Stimulated activated CD4-positive, alpha-beta T cell treated with anti-CD3 and anti-CD28 coated beads, TNF-alpha, amount 100 ng/mL, for 1 hour (primary cell): ENCODE results near the gene PHF12.
A peak's percentile ranks its signal among the peaks of the same experiment; 100 is the strongest.

Experiments
- DNase-seq, 3 donors: peaks; one replicate each; pipeline ENCODE4 v3.0.0-alpha.2; 2020; ENCODE audit warnings: low read depth in 3 of 3, low spot score in 1 of 3

PHF12 gene

GRCh38 chr17:28955408-28955807 lies 4.1 kb upstream of the PHF12 start:
- no peak for DNase-seq

GRCh38 chr17:28954886-28955285 lies 3.6 kb upstream of the PHF12 start:
- DNase-seq: no peak

DNA sequence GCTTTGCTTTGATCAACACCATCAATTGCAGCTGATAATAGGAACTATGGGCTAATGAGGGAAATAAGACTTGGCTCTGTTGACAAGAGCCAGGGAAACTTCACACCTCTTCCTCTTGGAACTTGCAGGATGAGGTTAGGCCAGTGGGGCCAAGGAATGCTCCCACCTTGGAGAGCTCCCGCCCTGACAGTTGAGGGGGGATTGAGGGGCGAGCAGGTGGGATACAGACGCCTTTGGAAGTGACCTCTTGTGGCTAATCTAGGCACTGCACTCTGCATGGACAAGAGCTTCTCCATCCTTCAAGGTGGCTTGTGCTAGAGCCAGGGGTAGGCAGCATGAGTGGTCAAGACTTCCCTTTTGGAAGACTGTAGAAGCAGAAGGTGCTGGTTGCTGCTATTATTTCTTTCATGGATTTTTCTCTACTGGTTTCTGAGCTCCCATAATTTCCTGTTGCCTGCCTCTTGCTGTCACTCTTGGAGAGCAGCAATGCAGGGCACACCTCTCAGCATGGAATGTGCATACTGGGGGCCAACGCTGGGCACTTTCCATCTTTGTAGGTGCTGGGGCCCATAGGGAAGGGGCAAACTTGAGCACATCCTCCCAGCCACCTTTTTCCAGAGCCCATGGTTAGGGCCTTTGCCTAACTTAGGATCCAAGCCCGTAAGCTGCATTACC lies 2.3 kb upstream of the PHF12 start:
- peak in 2 of 3 donors; percentile 10 to 24 for DNase-seq

DNA sequence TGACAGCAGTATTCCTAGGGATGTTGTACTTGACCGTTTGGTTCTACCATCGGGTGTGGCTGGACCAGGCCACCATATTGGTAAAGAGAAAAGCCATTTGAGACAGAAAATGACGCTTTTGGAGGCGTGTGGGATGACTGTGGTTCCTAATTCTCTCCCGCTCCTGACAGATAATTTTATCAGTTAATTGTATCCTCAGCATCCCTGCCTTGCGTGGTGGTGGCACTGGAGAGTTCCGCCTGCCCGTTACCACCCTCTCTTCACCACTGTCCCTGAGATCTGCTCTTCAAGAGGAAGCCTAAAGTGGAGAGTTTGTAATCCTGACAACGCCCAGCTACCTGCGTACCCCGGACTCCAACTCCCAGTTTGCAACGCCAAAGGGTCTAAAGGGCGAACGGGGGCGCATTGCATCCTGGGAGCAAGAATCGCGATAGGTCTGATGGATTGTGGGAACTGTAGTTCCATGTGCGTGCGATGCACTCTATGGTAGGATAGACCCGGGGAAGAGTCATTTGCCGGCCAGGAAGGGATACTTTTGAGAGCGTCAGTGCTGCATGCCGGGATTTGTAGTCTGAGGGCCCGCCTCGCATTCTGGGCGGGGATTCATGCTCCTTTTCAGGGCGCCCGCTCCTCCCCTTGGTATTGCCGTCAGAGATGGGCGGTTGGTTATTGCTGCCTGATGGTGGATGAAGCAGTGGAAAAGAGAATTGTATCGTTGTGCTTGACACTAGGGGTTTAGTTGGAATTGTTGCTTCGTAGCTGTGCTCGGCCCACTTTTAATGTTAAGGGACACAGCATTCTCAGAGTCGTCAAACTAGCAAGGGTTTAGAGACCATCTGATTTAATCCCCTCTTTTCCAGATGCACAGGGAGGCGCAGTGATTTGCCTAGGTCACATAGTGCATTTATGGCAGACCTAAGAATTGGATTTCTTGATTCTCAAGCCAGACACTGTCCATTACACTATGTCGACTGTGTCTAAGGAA lies 965 bp upstream of the PHF12 start:
- peak; percentile 74 to 96 (median 88) for DNase-seq

GRCh38 chr17:28950752-28951427 lies 428 bp downstream of the PHF12 start:
- DNase-seq: no peak

GRCh38 chr17:28950017-28950751 lies 1.1 kb downstream of the PHF12 start:
- peak in 2 of 3 donors; percentile 12 to 42 for DNase-seq

DNA sequence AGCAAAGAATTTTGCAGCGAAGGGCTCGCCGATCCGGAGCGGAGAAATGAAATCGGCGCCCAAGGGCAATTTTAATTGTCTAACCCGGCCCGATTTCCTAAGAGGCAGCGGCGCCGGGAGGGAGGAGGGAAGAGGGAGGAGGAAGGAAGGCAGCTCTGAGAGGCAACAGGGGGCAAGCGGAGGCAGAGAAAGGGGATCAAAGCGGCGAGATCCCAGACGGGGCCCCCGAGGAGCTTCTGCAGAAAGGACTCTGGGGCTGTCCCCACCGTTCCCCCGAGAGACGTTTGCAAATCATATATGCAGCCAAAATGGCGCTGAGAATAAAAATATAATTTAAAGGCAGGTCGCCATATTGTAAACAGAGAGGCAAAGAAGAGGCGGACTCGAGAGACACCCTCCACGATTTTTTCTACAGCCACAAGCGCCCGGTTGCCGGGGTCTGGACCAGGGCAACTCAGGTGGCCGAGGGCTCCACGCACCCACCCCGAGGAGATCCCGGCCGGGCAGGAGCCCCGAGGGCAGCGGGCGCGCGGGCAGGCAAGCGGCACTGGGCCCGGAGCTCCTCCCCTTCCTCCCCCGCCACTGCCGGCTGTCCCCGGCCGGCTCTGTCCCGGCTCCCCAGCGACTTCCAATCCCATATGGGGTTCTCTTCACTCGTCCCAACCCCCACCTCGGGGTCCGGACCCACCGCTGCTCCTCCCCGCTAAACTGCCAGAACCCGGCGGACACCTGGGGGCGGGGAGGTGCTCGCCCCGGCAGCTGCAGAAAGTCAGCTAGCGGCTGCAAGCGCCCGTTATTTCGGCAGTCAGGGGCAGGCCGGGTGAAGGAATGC lies 1.9 kb downstream of the PHF12 start:
- peak in 2 of 3 donors; percentile 10 to 54 for DNase-seq

DNA sequence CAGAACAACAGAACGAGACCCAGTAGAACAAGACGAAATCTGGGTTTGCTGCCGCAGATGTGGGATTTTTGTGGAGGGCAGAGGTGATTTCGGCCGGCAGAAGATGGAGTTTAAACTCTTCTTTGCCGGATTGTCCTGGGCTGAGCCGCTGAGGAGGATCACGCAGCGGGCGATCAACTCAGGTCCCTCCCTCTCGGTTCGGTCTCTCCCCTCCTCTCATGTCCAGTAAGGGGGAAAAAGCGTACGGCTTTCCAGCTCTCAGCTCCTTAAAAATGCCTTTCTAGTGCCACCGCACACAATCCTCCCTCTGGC lies 2.5 kb downstream of the PHF12 start:
- no peak for DNase-seq

GRCh38 chr17:28948342-28948741 lies 3.0 kb downstream of the PHF12 start:
- DNase-seq: no peak

DNA sequence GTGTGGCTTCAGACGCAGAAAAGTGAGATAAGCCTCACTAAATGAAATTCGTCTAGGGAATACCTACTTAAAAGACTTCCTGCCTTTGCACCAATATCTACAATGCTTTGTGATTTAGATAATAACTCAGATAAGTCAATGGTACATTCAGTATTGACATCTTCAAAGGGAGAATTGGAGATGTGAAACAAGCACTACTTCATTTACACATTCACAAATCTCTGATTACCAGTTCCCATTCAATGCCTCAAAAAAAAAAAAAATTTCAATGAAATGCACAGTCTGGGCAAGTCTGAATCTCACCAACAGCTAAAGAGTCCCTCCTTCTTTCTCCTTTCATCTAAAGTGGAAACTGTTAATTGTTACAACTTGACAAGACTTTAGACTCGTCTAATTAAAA lies 3.7 kb downstream of the PHF12 start:
- no peak for DNase-seq

DNA sequence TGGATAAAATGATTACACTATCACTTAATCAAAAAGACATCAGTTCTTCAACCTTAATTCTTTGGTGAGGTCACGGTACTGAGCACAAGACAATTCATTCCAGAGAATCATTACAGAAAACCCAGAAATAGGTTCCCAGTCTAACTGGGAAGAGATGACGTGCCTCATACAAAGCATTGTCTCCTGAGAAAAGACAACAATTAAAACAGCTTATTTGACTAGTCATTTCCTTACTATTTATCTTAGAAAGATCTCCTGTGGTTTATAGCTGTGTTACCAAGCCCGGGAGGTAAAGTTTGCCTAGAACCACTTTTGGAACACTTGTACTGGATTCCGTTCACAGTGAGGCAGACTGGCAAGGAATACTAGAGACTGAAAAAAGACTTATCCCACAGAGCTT lies 5.1 kb downstream of the PHF12 start:
- no peak for DNase-seq

DNA sequence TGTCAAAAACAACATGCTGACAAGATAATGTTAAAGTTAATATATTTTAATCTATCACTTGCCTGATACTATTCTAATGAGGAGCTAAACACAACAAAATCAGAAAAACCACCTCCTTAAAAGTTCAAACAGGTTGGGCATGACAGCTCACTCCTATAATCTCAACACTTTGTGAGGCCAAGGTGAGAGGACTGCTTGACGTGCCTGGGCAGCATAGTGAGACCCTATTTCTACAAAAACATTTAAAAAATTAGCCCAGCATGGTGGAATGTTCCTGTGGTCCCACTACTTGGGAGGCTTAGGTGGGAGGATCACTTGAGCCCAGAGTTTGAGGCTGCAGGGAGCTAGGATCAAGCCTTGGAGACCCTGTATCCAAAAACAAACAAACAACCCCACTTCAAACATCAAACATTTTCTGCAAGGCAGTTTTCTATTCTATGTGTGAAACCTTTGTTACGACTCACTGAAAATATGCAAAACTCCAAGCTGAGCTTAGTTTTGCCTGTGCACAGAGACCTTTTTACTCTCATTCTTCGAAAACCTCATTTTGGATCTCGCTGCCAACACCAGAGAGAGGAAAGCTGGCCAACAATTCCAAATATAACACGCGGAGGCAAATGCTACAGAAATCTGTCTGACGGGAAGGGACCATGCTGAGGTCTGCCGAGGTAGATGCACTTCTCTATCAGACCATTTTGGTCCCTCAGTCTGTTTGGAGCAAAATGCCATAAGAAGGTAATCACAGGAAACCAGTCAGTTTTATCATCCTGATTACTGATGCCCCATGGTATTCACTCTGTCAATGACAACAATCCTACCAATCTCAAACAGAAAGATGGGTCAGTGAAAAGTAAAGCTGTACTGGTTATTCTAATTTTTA lies 6.2 kb downstream of the PHF12 start:
- DNase-seq: no peak

- no peak for DNase-seq
These were observed 7.0 kb downstream of the PHF12 start for GRCh38 chr17:28944343-28944742.

DNA sequence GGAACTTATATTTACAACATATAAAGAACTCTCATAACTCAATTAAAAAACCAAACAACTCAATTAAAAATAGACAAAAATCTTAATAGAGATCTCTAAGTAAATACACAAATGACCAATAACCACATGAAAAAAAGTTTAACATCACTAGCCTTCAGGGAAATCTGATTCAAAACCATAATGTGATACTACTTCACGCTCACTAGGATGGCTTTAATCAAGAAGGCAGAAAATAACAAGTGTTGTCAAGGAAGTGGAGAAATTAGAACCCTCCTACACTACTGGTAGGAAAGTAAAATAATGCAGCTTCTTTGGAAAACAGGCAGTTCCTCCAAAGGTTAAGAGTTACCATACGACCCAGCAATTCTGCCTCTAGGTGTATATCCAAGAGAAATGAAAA lies 8.4 kb downstream of the PHF12 start:
- DNase-seq: no peak

DNA sequence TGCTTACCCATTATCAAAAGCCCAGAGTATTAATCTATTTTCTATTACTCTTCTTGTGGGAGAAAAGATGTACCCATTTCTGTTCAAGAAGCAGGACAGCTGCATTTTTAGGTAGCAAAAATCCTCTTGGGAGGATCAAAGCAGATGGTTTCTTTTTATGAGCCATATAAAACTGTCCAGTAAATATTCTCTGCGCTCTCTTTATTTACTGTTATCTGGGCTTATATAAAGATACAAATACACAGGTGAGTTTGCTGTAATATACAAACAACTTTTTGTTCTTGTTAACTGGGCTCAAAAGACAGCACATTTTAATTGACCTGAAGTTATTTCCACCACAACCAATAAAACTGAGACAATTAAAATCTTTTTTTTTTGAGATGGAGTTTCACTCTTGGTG lies 10.1 kb downstream of the PHF12 start:
- DNase-seq: no peak

DNA sequence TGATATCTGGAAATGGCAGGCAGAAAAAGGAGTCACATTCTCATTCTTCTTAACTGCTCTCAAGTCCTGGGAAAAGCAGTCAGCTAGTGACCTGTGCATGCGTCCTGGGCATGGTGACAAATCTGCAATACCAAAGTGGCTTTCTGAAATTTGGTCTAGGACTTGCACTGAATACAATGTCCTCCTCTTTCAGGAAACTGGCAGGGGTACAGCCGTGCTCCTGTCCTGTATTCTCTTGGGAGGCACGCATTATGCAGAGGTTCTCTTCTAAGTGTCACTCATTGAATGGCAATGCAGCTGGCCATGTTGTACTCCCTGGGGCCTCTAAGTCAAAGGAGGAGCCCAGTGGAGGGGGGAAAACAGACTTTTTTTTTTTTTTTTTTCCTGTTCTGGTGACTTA lies 10.6 kb downstream of the PHF12 start:
- DNase-seq: no peak

DNA sequence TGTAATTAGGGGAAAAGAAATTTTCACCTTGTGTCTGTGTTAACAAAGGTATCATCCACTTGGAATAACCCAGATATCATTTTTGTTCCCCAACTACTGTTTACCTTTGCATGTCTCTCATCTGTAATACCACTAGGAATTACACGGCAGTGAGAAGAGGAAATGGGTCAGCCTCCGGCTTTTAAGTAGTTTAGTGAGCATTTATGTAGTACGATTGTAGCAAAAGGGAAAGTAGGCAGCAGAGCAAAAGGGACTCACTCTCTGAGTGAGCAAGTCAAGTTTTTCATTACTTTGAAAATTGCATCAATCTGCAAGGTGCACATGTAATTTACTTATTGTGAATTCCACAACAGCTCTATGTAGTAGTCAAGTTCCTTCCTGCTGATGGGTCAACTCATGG lies 11.2 kb downstream of the PHF12 start:
- DNase-seq: no peak

DNA sequence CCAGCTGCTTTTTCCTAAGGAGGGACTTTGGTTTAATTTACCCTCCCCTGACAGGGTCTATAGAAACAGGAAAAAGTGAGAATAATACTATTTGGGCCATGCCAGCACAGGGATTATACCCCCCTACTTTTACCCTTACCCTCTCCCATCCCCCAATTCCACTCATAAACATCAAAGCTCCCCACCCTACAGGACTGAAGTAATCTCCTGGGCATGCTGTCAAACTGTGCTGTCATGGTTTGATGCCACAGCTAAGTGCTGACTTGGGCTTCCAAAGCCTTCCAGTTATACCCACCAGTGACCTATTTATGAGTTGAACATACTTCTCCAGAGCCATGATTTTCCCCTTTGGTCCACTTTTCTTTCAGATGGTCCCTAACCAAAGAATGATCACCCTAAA lies 12.8 kb downstream of the PHF12 start:
- DNase-seq: no peak

- DNase-seq: no peak
These were observed 14.1 kb downstream of the PHF12 start for GRCh38 chr17:28937044-28937729.
